Activated CD4-positive, alpha-beta T cell treated with anti-CD3 and anti-CD28 coated beads for 48 hours (primary cell): ENCODE measurements around the gene DUSP1.

ENCODE experiments used
- DNase-seq: peaks from one replicate; pipeline ENCODE4 v3.0.0-alpha.2; 2020

Gene DUSP1

DNA sequence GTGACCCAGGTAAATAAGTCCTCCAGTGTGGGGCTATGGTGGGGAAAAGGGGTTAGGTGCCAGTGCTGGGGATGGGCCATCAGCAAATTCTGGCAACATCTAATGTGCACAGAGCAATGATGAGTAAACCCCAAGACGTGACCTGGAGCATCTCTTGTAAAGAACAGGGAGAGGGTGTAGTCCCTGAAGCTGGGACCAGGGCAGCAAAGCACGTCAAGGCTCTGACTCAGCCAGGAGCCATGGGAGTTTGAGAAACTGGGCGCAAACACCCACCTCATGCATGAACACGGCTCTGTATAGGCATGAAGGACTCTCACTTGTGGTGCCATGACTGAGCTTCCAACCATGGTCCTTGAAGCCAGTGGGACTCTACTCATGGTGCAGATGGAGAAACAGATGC lies 51.8 kb downstream of the DUSP1 start:
- no peak for DNase-seq

DNA sequence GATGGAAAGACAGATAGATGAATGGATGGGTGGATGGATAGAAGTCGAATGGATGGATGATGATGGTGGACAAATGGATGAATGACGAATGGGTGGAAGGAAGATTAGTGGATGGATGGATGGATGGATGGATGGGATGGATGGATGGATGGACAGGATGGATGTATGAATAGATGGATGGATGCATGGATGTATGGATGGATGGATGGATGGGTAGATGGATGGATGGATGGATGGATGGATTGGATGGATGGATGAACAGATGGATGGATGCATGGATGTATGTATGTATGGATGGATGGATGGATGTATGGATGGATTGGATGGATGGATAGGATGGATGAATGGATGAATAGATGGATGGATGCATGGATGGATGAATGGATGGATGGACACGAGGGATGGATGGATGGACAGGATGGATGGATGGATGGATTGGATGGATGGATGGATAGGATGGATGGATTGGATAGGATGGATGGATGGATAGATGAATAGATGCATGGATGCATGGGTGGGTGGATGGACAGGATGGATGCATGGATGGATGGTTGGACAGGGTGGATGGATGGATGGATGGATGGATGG lies 52.4 kb downstream of the DUSP1 start:
- DNase-seq: no peak
